Measurements from ENCODE around the gene EFCAB11. TPM values are rescaled to one million over a fixed set of nuclear protein-coding genes. Genes with fewer than 3 reads are reported as not detected.

EFCAB11 gene
- total and polyA plus RNA-seq, 2 of the 4 experiments (the other 2 are of a cell fraction) = 2.2 to 5.3 TPM

GRCh38 chr14:89807151-89807550 lies 147.4 kb downstream of the EFCAB11 start:
- H3K18ac ChIP-seq (ENCODE audit: low read depth, low read length) = peak overlapping the region; percentile 40; the same call in 1 of the 2 replicates
- H2BK15ac ChIP-seq (ENCODE audit: low read depth, low read length) = peak overlapping the region; percentile 89
- intact Hi-C loops (cut with micrococcal nuclease) (no loop called here), in situ Hi-C loops (cut with MboI; ENCODE audit: low sequenced_read_pairs) (no loop called here), dilution Hi-C loops (cut with HindIII; ENCODE audit: low sequenced_read_pairs, unreplicated experiment) (no loop called here)
- H2AK5ac ChIP-seq (ENCODE audit: low read depth, low read length) = peak overlapping the region; percentile 63; the same call in 1 of the 2 replicates
- H3K9me1 ChIP-seq (ENCODE audit: insufficient read depth, low read length) = peaks cover 14% of the 10 kb centered on the region
- H2AK9ac ChIP-seq (replicated peaks; ENCODE audit: low read depth, low read length, poor library complexity) = no peak overlapping the region
- H3K27me3 ChIP-seq (ENCODE audit: control insufficient read depth, insufficient read depth, low read length) = no peaks in the 10 kb centered on the region
- H3K23ac ChIP-seq (ENCODE audit: low read depth, low read length) = peak overlapping the region; percentile 82; the same call in 1 of the 2 replicates
- no peak overlapping the region for H3K27ac ChIP-seq (ENCODE audit: insufficient read depth, low read length)
- no peak for TF ChIP-seq USF2 (IDR thresholded peaks at IDR 0.05; ENCODE audit: low read depth, low read length)
- TF ChIP-seq MAZ (IDR thresholded peaks at IDR 0.05; ENCODE audit: borderline replicate concordance, low read depth, low read length) = no peak
- DNase-seq = peak; percentile 21
- POLR2A ChIA-PET (ENCODE audit: unreplicated experiment) = no interaction called here
- H4K20me1 ChIP-seq (ENCODE audit: insufficient read depth, low read length) = no peaks in the 10 kb centered on the region
- peak overlapping the region; percentile 69 for H2BK5ac ChIP-seq (ENCODE audit: low read depth, low read length, poor library complexity, severe bottlenecking)
- peak overlapping the region; percentile 79 for H2BK120ac ChIP-seq (ENCODE audit: low read depth, low read length)
- H3K4me3 ChIP-seq (ENCODE audit: insufficient read depth, low read depth, low read length) = no peak overlapping the region
- H3K56ac ChIP-seq (ENCODE audit: extremely low read depth, insufficient read depth, low read length) = no peak overlapping the region
- ATAC-seq (ENCODE audit: low read depth) = no peak
- no peaks in the 10 kb centered on the region for H3K36me3 ChIP-seq (ENCODE audit: control insufficient read depth, insufficient read depth, low read length)
- no peak overlapping the region for H2AFZ ChIP-seq (replicated peaks; ENCODE audit: low read length, poor library complexity)
- H3K9me3 ChIP-seq (ENCODE audit: control insufficient read depth, insufficient read depth, low read length) = no peaks in the 10 kb centered on the region
- no TSS peak for BruUV-seq (replicated peaks)
- peaks cover 13% of the 10 kb centered on the region for H3K4me1 ChIP-seq (ENCODE audit: control insufficient read depth, insufficient read depth, low read length)
- 0 out of 4 replicates have a peak overlapping the region, but pooled peaks have one; percentile 8 to 38 for H4K8ac ChIP-seq (ENCODE audit: low read depth in 2 of 2, low read length in 2 of 2)
- H4K5ac ChIP-seq (ENCODE audit: low read depth, low read length) = no peak overlapping the region; the same call in 1 of the 2 replicates
- H4K91ac ChIP-seq (ENCODE audit: insufficient read depth, low read depth, low read length) = peak overlapping the region; percentile 82; the same call in 1 of the 2 replicates
- no peak overlapping the region for H3K9ac ChIP-seq (ENCODE audit: low read depth, low read length)
- peak overlapping the region; percentile 4; the same call in 1 of the 2 replicates for H3K4me2 ChIP-seq (ENCODE audit: low read depth, low read length)
- CTCF ChIA-PET = interaction anchor here (0.6 kb wide), 1 partner anchor 92 kb away, joined by 3 read pairs; no protein-coding TSS in a partner anchor
- peak overlapping the region; percentile 74; the same call in 1 of the 2 replicates for H3K4ac ChIP-seq (ENCODE audit: low read depth, low read length)
- peak overlapping the region; percentile 71; the same call in 1 of the 2 replicates for H3K14ac ChIP-seq (replicated peaks; ENCODE audit: low read depth, low read length)
- H3K79me1 ChIP-seq (ENCODE audit: low read depth in 1 of 2, low read length in 2 of 2) = peaks cover 0 to 7% of the 10 kb centered on the region in 2 experiments; a peak in 1 of 4 replicates
- H2BK20ac ChIP-seq (ENCODE audit: low read depth, low read length) = peak overlapping the region; percentile 79; the same call in 1 of the 2 replicates
